22Rv1 (cell line): Measurements from ENCODE around the gene VPS45.

Experiments used
- ZFX ChIP-seq: fragments of 450-650 bp; IDR thresholded peaks from 2 replicates; pipeline ENCODE4 v1.6.1; 2017; ENCODE audit warnings: antibody characterized with exemption, borderline replicate concordance
- TF ChIP-seq, protein P1 (sequence below): fragments of 450-650 bp; IDR thresholded peaks from 2 replicates; pipeline ENCODE4 v1.5.1; 2017; ENCODE audit warnings: mild to moderate bottlenecking

DNA sequence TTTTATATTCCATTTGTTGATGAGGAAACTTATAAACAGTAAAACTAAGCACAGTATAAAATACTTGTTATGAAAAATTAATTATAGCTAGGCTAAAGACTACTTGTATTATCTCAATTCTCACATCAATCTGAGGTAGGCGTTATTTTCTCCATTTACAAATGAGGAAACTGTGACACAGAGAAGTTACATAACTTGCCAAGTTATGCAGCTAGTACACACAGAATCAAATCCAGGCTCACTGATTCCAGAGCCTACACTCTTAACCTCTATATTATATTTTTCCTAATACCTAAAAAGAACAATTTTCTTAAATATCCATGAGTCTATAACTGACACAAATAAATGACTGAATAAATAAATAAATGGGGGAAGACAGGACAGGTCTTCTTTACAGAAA is 11.2 kb upstream of the VPS45 start:
- TF ChIP-seq, protein P1, sequence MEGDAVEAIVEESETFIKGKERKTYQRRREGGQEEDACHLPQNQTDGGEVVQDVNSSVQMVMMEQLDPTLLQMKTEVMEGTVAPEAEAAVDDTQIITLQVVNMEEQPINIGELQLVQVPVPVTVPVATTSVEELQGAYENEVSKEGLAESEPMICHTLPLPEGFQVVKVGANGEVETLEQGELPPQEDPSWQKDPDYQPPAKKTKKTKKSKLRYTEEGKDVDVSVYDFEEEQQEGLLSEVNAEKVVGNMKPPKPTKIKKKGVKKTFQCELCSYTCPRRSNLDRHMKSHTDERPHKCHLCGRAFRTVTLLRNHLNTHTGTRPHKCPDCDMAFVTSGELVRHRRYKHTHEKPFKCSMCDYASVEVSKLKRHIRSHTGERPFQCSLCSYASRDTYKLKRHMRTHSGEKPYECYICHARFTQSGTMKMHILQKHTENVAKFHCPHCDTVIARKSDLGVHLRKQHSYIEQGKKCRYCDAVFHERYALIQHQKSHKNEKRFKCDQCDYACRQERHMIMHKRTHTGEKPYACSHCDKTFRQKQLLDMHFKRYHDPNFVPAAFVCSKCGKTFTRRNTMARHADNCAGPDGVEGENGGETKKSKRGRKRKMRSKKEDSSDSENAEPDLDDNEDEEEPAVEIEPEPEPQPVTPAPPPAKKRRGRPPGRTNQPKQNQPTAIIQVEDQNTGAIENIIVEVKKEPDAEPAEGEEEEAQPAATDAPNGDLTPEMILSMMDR = no peak
- no peak for TF ChIP-seq ZFX
